Dedifferentiated amniotic fluid mesenchymal stem cell (primary cell): ENCODE measurements around the gene NPTX2.
"Not testable (repeated sequence)": the region's sequence is repeated elsewhere in the genome, so short reads cannot be mapped to it uniquely, and the experiment has no call there.

Experiments
- DNase-seq: peaks from one replicate; pipeline ENCODE4 v3.0.0-alpha.2; 2016; ENCODE audit errors: extremely low spot score

Gene NPTX2, protein sequence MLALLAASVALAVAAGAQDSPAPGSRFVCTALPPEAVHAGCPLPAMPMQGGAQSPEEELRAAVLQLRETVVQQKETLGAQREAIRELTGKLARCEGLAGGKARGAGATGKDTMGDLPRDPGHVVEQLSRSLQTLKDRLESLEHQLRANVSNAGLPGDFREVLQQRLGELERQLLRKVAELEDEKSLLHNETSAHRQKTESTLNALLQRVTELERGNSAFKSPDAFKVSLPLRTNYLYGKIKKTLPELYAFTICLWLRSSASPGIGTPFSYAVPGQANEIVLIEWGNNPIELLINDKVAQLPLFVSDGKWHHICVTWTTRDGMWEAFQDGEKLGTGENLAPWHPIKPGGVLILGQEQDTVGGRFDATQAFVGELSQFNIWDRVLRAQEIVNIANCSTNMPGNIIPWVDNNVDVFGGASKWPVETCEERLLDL

DNA sequence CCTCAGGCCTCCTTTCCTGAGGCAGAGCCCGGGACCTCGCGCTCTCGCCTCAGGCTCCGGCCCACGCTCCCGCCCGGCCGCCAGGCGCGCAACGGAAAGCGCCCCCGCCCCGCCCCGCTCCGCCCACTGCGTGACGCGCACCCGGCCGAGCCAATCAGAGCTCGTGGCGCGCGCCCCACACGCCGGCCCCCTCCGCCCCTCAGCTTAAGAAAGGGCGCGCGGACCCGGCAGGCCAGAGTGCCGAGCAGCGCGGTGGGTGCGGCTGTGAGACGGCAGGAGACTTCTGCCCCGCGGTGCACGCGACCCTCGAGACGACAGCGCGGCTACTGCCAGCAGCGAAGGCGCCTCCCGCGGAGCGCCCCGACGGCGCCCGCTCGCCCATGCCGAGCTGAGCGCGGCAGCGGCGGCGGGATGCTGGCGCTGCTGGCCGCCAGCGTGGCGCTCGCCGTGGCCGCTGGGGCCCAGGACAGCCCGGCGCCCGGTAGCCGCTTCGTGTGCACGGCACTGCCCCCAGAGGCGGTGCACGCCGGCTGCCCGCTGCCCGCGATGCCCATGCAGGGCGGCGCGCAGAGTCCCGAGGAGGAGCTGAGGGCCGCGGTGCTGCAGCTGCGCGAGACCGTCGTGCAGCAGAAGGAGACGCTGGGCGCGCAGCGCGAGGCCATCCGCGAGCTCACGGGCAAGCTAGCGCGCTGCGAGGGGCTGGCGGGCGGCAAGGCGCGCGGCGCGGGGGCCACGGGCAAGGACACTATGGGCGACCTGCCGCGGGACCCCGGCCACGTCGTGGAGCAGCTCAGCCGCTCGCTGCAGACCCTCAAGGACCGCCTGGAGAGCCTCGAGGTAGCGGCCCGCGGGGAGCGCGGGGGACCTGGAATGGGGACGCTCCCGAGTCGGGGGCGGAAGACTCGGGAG, at the start of gene NPTX2:
Gene NPTX2, plus strand, starts transcription at position 235 of the 909 bp plus-strand sequence. Its CDS starts 177 bp downstream, at position 412.
- peak; percentile 15 for DNase-seq

DNA sequence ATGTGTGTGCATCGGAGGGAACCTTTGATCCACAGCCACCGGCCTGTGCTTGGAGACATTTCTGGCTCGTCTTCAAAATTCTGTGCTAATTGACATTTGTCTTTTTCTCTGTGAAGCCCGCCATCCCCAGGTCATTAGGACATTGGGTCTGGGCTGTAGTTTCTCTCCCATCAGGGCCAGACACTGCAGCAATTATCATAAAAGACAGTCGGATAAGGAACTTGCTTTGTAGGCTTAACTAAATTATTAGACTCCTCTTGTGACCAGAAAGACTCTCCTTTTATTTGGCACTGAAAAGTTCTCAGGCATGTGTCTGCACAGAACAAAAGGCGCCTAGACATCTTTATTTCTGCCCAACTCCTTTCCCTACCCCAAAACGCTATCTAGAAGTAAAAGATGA, 49.1 kb upstream of the NPTX2 start:
- no peak for DNase-seq

DNA sequence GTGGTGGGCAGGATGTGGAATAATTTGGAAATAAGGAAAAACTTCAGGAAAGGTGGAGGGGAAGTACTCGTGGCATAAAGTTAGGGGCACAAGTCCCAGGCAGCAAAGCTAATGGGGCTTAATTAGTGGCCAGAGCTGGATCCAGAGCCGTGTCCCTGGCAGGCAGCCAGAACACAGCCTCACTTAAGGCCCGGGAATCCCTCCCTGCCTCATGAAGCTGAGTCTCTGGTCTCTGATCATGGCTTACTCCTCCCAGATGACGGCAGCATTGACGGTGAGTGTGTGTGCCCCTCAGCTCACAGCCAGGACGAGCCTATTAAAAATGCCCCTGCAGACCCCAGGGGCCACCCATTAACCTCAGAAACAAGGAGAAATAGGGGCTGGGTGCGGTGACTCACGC, 48.2 kb upstream of the NPTX2 start:
- DNase-seq: no peak

DNA sequence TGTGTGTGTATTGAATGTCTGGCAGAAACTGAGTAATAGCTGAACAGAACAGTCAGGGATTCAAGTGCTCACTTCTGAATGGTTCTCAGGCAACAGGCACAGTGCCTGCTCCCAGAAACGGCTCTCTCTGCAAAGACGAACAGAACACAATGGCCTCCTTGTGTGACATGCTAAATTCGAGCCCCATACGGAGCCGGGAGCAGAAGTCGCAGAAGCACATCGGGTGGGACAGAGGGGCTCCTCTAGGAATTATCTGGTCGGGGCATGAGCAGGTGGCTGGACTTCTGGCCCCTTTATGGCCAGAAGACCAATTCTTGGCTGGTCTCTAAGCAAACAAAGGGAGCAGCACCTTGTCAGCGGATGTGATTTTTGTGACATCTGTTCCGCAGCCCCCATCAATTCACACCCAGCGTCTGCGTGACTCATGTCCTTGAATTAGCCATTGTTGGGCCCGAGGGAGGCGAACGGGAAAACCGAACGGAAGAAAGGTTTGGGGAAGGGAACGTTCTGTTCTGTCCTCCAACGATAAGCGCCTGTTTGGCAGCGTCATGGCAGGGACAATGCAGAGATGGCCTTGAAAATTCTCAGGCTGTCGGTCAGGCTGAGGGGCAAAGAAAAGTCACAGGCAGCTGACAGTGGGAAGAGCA, 47.3 kb upstream of the NPTX2 start:
- no peak for DNase-seq

DNA sequence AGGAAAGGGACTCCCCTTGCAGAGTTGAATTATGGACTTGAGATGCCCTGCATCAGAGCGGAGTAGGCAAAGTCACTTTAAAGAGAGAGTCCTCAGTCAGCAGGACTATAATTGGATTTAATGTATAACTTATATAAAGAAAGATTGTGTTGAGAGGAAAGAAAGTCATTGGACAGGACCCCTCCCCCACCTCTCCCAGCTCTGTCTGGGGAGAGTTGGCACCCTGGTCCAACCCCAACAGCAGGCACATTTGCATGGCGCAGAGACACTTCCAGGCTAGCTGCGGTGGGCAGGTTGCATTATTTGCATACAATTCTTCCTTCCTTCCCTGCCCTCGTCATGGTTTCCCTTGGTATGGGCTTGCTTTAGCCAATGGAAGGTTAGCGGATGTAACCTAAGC, 46.1 kb upstream of the NPTX2 start:
- DNase-seq: no peak

DNA sequence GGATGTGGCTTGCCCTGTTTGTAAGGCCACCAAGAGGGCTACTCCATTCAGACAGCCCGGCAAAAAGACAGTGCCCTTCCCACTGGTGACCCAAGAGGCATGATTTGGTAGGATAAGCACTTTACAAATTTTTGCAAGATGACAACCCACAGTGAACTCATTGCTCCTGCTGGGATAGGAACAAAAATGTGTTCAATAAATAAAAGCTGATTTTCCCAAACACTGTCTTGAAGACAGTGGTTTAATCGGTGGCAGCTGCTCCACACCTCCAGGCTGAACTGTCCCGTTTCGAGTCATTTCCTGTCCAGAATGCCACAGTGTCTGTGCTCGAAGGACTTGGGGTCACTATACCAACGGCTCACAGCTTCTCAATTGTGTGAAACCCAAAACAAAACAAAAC, 45.1 kb upstream of the NPTX2 start:
- no peak for DNase-seq

DNA sequence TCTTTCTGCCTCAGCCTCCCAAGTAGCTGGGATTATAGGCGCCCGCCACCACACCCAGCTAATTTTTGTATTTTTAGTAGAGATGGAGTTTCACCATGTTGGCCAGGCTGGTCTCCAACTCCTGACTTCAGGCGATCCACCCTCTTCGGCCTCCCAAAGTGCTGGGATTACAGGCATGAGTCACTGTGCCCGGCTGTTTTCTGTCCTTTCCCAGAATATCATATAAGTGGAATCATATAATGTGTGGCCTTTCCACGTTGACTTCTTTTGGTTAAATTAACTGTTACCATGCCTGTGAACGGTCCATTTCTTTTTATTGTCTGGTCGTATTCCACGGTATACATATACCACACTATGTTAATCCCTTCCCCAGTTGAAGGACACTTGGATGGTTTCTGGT, 44.4 kb upstream of the NPTX2 start:
- not testable (repeated sequence) for DNase-seq

DNA sequence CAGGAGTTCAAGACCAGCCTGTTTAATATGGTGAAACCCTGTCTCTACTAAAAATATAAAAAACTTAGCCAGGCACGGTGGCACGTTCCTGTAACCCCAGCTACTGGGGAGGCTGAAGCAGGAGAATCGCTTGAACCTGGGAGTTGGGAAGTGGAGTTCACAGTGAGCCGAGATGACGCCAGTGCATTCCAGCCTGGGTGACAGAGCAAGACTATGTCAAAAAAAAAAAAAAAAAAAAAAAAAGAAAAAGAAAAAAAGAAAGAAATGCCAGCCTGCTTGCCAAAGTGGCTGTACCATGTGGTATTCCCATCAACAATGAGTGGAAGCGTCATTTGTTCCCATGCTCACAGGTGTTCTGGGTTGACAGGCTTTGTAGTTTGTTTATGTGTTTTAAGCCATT, 43.3 kb upstream of the NPTX2 start:
- no peak for DNase-seq

DNA sequence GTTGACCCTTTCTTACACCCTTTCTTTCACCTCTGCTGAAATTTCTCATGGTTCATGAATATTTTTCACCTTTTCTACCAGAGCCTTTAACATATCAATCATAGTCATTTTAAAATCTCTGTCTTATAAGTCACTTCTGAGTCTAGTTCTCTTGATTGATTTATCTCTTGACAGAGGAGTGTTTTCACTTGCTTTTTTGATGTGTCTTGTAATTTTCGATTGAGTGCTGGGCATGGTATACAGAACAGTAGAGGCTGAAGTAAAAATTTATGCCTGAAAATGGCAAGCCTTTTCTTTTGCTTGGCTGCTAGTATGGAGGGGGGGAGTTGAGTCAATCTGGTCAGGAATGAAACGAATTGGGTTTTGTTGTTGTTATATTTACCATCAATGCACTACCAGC, 41.2 kb upstream of the NPTX2 start:
- no peak for DNase-seq

DNA sequence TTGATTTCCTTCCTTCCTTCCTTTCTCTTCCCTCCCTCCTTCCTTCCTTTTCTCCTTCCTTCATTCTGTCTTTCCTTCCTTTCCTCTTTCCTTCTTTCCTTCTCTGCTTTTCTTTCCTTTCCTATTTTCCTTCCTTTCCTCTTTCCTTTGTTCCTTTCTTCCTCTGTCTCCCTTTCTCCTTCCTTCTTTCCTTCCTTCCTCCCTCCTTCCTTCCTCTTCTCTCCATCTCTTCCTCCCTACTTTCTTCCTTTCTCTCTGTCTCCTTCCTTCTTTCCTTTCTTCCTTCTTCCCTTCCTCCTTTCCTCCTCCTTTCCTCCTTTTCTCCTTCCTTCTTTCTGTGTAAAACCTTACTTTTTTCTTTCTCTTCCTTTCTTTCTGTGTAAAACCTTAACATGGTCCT, 32.3 kb upstream of the NPTX2 start:
- no peak for DNase-seq

DNA sequence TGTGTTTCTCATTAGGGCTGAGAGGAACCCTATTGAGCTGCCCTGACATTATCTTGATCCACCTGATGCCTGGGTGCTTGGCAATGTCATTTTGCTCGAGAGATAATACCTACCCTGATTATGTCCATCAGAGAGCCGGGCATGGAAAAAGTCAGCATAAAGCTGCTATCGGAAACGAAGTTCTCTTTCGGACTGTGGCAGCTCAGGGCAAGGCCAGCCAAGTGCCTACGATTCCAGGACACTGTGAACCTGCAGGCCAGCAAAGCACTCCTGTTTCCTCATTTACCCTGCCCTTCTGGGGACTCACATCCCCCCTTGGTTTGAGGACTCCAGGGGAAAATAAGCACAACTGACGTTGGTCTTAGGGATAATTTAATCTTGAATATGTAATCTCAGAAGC, 25.2 kb upstream of the NPTX2 start:
- no peak for DNase-seq

DNA sequence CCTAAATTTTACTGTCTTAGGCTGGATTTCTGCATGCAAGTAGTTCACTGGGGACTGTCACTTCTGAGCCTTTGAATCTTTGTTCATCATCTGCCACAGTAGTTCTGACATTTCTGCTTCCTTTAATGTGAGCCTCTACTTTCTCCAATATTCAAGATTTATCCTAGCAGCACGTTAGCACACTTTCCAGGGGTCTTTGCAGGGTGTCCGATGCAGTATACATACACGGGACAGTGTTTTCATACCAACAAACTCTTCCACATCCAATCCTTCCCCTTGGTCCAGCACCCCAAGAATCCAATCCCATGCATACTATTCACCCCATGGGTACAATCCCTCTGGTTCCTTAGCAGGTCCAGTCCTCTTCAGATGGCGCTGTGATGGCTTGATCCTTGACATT, 22.7 kb upstream of the NPTX2 start:
- no peak for DNase-seq

DNA sequence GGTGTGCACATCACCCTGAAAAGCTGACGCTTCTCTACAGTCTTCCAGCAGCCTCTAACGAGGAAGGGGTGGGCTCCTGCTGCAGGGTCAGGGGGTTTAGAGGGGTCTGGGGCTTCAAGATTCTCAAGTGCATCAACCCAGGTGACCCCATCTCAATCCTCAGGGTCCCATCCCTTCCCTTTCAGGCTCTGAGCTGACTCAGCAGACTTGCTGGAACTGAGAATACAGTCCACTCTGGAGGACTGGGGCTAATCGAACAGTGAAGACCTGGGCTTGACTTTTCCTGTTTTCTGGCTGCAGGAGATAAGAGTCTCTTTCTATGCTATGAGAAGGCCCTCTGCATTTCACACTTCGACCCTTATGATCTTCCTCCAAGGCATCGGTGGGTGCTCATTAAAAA, 22.3 kb upstream of the NPTX2 start:
- no peak for DNase-seq

DNA sequence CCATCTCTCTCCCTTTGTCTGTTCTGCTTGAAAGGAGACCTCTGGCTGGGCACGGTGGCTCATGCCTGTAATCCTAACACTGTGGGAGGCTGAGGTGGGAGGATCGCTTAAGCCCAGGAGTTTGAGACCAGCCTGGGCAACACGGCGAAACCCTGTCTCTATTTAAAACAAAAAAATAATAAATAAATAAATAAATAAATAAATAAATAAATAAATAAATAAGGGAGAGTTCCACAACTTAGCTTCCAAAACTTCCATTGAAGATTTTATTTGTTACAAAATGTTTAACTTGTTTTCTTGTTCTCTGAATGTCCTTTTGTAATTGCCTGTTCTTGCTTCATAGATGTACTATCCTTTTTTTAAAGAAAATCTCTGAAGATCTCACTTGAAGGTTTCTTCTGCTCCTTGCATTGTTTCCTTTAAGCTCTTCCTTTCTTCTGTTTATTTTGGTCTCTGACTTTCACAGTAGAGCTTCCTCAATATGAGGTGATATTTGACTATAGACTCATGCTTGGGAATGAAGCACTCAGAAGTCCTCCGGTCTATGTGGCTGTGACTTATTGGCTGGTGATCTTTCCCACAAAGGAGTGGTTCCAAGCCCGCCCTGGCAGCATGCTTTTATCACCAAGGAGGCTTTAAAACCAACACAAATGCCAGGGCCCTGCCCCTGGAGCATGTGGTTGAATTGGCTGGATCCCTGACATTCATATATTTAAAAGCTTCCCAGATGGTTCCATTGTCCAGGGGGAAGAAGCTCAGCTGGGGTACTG, 18.1 kb upstream of the NPTX2 start:
- DNase-seq: no peak

DNA sequence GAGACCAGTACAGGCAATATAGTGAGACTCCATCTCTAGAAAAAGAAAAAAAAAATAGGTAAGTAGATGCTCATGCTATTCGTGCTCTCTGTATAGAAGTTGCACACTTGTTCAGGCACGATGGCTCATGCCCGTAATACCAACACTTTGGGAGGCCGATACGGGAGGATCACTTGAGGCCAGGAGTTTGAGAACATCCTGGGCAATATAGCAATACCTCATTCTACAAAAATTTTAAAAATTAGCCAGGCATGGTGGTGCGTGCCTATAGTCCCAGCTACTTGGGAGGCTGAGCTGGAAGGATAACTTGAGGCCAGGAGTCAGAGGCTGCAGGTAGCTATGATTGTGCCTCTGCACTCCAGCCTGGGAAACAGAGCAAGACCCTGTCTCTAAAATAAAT, 17.2 kb upstream of the NPTX2 start:
- no peak for DNase-seq

DNA sequence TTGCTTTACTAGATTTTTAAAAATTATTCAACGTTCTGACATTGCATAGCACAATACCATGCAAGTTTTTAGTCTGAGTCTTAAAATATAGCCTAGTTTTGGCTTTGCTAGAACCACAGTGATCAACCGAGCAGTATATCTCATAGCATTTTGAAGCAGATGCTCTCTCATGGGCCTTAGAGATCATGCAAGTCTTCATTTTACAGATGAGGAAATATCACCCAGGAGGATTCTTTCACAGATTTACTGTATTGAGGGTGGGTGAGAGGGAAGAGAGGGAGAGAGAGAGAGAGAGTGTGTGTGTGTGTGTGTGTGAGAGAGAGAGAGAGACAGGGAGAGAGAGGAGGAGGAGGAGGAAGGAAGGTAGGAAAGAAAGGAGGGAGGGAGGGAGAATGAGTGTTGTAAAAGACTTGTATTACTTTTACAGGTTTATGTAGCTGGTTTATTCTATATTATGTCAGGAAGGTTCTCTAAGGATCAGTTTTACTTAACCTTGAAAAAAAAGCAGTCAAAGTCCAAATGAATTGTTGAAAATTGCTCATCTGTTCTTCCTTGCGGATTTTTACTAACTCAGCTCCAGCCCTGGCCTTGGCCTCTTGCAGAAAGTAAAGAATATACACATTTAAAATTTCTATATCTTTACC, 14.2 kb upstream of the NPTX2 start:
- DNase-seq: no peak

DNA sequence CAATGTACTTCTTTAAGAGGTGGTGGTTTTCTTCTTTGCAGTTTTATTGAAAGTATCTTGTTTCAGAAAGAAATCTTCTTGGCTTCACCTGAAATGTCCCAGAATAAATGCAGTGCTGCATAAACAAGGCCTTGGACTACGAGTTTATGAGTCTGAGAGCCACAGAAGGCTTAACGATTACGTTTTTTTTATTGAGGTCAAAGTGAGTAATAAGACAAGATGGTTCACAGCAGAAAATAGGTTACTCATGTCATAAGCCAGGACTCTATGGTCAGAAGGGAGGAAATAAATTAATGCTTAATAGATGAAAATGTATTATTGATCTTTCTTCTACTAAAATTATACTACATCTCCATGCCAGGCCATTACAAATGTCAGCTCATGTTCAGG, 13.7 kb upstream of the NPTX2 start:
- DNase-seq: no peak

DNA sequence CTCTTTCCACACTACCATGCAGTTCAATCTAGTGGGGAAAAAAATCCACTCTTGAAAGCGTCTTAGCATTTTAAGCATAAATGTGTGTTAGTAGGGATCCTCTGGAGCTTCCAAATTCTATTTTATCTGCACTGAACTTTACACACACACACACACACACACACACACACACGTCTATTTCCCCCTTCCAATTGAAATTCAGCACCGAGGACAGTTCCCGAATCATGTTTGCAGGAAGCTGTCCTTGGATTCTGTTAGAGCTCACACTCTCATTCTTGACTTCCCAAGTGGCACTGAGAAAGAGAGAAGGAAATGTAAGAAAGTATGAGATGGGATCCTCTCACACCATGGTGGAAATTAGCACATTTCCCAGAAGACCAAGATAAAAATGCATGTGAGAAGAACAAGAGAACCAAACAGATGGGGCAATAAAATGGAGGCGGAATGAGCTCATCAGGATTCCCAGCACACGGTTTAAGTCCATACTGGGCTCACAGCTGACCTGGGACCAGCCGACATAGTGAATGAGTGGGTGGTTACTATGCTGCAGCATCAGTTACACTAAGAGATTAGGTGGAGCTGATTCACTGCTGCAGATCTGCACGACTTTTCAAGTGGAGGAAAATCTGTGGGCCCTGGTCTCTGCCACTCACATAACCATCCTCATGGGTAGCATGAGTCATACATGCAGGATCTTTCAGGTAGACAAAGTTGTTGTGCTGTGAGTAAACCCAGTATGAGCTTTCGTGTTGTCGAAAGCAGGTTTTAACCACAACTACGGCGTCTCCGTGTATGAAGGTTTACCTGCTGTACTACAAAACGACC, 3.3 kb upstream of the NPTX2 start:
- no peak for DNase-seq

DNA sequence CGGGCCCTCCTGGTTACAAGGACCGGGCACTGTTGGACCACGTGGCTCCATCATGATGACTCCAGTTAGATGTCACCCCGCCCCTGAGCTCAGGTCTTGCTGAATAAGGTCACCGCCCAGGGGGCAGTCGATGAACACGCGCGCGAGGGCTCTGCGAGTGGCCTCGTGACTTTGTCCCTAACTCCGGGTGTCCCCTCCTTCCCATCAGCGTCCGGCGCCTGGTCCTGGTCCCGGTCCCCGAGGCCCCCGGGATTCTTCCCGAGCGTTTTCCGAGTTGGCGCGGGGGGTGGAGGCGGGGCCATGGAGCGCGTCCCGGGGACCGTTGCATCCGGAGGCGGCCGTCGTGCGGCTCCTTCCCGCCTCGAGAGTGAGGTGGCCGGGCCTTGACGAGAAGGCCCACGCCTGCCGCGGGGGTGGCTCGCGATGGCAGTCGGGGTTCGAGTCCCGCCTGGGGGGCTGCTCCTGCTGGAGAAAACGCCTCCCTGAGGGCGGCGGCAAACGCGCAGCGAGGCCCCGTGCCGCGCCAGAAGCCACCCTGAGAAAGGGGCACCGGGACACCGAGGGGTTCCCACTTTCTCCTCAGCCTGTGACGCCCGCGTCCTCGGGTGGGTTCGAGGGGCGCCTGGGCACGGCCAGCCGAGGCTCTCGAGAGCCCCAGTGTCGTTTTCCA, 569 bp upstream of the NPTX2 start:
- no peak for DNase-seq

DNA sequence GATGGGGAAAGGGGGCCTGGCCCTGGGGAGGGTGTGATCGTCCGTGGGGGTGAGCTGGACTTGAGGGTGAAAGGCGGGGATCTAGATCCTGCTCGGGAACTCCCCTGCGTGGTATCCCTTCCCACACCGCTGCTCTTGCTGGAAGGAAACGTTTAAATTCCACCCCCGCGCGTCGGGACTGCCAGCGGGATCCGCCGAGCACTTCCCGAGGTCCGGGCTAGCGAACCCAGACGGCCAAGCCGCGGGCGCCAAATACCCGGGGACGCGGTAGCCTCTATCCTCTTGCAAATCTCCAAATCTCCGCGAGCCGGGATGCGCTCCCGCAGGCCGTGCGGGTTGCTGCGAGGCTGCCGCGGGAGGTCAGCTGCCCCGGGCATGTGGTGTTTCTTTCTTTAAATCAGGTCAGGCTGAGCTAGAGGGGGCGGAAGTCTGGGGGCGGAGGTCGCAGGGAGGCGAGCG, 904 bp downstream of the NPTX2 start:
- no peak for DNase-seq
